Omental fat pad (tissue), 4 donors: ENCODE data around the gene SRSF10. TPM values are rescaled to one million over a fixed set of nuclear protein-coding genes. Genes with fewer than 3 reads are reported as not detected.

Experiments used
- ATAC-seq: fragments of 150-250 bp; one replicate; pipeline ENCODE4 v1.9.1; 2016; ENCODE audit warnings: mild to moderate bottlenecking, moderate library complexity; ENCODE audit not compliant: low FRiP score
- DNase-seq: peaks from one replicate; pipeline ENCODE4 v3.0.0-alpha.2; 2019; ENCODE audit warnings: low spot score
- total RNA-seq, 4 donors: library from RNA; depleted of rRNA; stranded (reverse); fragments of >200 nt; gene quantifications; one replicate each; pipeline ENCODE4 v1.1.0, GENCODE V29; 2016
- TF ChIP-seq, protein P1 (sequence below), 3 donors: fragments of 450-650 bp; IDR thresholded peaks; one replicate each; pipeline ENCODE4 v1.5.1; 2016 to 2017; ENCODE audit warnings: antibody characterized with exemption in 3 of 3, mild to moderate bottlenecking in 3 of 3, moderate library complexity in 2 of 3

The SRSF10 gene
- total RNA-seq, 4 donors from 2014 or later: 101 to 152 (median 120) TPM

DNA sequence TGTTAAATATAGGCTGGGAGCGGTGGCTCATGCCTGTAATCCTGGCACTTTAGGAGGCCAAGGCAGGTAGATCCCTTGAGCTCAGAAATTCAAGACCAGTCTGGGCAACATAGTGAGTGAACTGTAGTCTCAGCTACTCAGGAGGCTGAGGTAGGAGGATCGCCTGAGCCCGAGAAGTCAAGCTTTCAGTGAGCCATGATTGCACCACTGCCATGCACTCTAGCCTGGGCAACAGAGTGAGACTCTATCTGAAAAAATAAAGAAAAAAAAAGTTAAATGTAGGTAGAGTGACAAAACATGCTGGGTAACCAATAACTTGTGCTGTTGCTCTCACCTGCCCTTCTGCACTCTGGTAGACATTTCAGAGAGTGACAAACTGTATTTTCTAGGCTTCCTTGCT, 25.0 kb upstream of the SRSF10 start:
- DNase-seq (no peak), ATAC-seq (no peak)
- TF ChIP-seq, protein P1, sequence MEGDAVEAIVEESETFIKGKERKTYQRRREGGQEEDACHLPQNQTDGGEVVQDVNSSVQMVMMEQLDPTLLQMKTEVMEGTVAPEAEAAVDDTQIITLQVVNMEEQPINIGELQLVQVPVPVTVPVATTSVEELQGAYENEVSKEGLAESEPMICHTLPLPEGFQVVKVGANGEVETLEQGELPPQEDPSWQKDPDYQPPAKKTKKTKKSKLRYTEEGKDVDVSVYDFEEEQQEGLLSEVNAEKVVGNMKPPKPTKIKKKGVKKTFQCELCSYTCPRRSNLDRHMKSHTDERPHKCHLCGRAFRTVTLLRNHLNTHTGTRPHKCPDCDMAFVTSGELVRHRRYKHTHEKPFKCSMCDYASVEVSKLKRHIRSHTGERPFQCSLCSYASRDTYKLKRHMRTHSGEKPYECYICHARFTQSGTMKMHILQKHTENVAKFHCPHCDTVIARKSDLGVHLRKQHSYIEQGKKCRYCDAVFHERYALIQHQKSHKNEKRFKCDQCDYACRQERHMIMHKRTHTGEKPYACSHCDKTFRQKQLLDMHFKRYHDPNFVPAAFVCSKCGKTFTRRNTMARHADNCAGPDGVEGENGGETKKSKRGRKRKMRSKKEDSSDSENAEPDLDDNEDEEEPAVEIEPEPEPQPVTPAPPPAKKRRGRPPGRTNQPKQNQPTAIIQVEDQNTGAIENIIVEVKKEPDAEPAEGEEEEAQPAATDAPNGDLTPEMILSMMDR (IDR thresholded peaks at IDR 0.05): no peak

DNA sequence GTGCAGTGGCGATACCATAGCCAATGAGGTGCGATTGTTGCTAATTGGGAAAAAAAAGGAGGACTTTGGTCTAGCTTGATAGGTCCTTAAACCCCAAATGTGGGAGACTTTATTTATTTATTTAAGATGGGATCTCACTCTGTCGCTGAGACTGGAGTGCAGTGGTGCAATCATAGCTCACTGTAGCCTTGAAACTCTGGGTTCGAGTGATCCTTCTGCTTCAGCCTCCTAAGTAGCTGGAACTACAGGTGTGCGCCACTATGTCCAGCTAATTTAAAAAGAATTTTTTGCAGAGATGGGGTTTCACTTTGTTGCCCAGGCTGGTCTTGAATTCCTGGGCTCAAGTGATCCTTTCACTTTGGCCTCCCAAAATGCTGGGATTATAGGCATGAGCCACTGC, 24.0 kb upstream of the SRSF10 start:
- ATAC-seq: no peak
- TF ChIP-seq, protein P1 (IDR thresholded peaks at IDR 0.05): no peak
- no peak for DNase-seq

DNA sequence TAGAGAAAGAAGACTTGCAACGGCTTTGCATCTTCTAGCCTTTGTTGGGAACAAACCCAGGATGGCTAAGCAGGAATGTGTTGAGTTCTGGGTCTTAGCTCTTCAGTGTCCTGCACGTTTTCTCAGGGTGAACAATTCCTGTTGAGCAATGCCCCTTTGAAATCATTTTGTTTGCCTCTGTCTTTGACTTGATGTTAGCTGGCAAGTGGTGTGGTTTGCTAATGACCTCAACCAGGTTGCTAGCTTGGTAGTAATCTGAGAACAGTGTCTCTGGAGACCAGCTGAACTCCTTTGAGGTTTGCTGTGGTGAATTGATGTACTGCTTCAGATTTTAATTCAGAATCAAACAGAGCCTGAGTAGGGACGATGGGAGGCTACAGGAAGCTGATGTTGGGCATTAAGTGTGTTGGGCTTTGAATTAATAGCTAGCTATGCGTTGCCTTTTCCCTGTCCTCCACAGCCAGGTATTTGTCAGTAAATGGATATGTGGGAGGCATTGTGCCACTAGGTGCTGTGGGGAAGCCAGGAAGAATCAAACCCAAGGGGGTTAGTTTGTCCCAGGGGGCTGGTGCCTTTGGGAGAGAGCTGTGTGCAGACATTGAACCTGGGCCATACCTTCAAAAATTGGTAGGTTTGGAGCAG, 23.3 kb upstream of the SRSF10 start:
- ATAC-seq (no peak), DNase-seq (no peak)
- TF ChIP-seq, protein P1 (IDR thresholded peaks at IDR 0.05): no peak

DNA sequence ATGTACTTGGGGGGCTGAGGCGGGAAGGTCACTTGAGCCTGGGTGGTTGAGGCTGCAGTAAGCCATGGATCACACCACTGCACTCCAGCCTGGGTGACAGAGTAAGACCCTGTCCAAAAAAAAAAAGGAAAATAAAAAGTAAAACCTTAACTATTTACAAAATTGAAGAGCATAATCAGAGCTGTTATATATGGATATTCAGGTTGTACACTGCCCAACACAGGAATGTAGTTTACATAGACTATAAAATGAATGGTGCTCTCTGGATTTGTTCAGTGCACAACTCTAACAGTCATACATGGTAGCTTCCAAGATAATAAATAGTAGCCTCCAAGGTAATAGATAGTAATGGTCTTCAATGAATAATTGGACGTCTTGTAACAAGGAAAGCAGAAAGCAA, 22.6 kb upstream of the SRSF10 start:
- TF ChIP-seq, protein P1 (IDR thresholded peaks at IDR 0.05): no peak
- DNase-seq: no peak

DNA sequence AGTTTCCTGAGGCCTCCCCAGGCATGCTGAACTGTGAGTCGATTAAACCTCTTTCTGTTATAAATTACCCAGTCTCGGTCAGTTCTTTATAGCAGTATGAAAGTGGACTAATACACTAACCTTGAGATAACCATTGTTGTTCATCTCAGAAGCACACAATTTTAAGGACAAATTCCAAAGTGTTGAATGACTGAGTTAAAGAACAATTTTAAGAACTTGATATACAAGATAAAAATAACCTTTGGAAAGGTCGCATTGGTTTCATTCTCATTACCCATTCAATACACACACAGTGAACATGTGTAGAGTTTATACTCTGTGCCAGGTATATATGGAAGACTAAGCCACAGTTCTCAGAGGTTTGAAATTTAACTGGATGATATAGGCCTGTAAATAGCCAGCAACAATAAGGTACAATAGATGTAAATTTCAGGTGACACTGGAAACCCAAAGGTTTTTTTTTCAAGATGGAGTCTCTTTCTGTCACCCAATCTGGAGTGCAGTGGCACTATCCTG, 19.1 kb upstream of the SRSF10 start:
- ATAC-seq: no peak
- TF ChIP-seq, protein P1 (IDR thresholded peaks at IDR 0.05): no peak
- no peak for DNase-seq

More for the DNA sequence above, 22.6 kb upstream of the SRSF10 start:
- ATAC-seq: no peak

DNA sequence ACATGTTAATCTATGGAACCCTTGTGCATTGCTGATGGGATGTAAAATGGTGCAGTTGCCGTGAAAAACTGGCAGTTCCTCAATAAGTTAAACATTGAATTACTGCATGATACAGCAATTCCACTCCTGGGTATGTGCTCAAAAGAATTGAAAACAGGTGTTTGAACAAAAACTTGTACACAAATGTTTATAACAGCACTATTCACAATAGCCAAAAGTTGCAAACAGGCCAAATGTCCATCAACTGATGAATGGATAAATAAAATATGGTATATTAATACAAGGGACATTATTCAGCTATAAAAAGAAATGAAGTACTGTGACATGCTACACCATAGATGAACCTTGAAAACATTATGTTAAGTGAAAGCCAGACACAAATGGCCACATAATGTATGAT, 17.7 kb upstream of the SRSF10 start:
- ATAC-seq (no peak), DNase-seq (no peak)
- TF ChIP-seq, protein P1 (IDR thresholded peaks at IDR 0.05): no peak

DNA sequence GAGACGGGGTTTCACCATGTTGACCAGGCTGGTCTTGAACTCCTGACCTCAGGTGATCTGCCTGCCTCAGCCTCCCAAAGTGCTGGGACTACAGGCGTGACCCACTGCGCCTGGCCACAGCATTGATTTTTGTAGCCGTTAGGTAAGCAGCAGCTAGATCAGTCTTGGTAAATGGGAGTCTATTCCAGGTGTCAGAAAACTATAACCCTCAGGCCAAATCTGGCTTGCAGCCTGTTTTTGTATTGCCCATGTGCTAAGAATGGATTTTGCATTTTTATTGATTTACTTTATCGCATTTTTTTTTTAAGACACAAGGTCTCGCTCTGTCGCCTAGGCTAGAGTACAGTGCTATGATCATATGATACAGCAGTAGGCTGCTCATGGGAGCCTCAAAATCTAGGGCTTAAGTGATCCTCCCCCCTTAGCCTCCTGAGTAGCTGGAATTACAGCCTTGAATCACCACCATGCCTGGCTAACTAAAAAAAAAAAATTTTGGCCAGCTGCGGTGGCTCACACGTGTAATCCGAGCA, 16.6 kb upstream of the SRSF10 start:
- TF ChIP-seq, protein P1 (IDR thresholded peaks at IDR 0.05): no peak
- ATAC-seq: no peak
- no peak for DNase-seq
